H1 (cell line): Measurements from ENCODE around the gene SNCAIP. TPM values are rescaled to one million over a fixed set of nuclear protein-coding genes. Genes with fewer than 3 reads are reported as not detected.

Experiments
- CTCF ChIA-PET: fragments of 300-600 bp; sonication (Branson Sonifier 250); formaldehyde crosslinking; loops from one replicate; lab custom pipeline; 2021; ENCODE audit not compliant: partially characterized antibody; lab: Charles Lee
- POLR2A ChIA-PET: fragments of 300-600 bp; sonication (Branson Sonifier 250); formaldehyde crosslinking; loops from one replicate; lab custom pipeline; 2021; ENCODE audit warnings: inconsistent platforms; ENCODE audit not compliant: partially characterized antibody; lab: Charles Lee
- DNase-seq, 2 experiments: peaks; one replicate each; pipeline versions ENCODE4 v3.0.0 to v3.0.0-alpha.2; 2010 to 2022; ENCODE audit warnings: low spot score in 2 of 2, low read depth in 1 of 2, mixed read lengths in 1 of 2
- FAIRE-seq: peaks from 2 replicates; lab custom pipeline; 2011; peaks lifted over from hg19 to GRCh38; lab: Jason Lieb, UNC
- H2AFZ ChIP-seq: 2 replicates; pipeline ENCODE4 v1.8.1; 2012; ENCODE audit warnings: low read length, inconsistent platforms
- H2AK5ac ChIP-seq: 2 replicates; pipeline ENCODE4 v1.6.1; 2013; ENCODE audit warnings: low read depth, low read length
- H2BK120ac ChIP-seq: replicated peaks from 2 replicates; pipeline ENCODE3; 2013; ENCODE audit warnings: low read depth, low read length, inconsistent platforms
- H2BK12ac ChIP-seq: 2 replicates; pipeline ENCODE4 v1.6.1; 2013; ENCODE audit warnings: low read depth, low read length
- H2BK15ac ChIP-seq: 2 replicates; pipeline ENCODE4 v1.6.1; 2013; ENCODE audit warnings: low read length
- H2BK20ac ChIP-seq: 2 replicates; pipeline ENCODE4 v1.6.1; 2013; ENCODE audit warnings: low read length
- H2BK5ac ChIP-seq: 2 replicates; pipeline ENCODE4 v1.6.1; 2013; ENCODE audit warnings: low read depth, low read length
- H3K14ac ChIP-seq: 2 replicates; pipeline ENCODE4 v1.6.1; 2013; ENCODE audit warnings: inconsistent platforms; ENCODE audit not compliant: insufficient read length
- H3K18ac ChIP-seq: 2 replicates; pipeline ENCODE4 v1.6.1; 2013; ENCODE audit warnings: low read length; ENCODE audit errors: extremely low read depth
- H3K23ac ChIP-seq: 2 replicates; pipeline ENCODE4 v1.6.1; 2013; ENCODE audit warnings: inconsistent platforms; ENCODE audit not compliant: insufficient read length
- H3K23me2 ChIP-seq: 2 replicates; pipeline ENCODE4 v1.6.1; 2013; ENCODE audit warnings: low read depth, low read length
- H3K27ac ChIP-seq: 2 replicates; pipeline ENCODE4 v1.6.1; 2011; ENCODE audit warnings: low read depth, low read length, inconsistent platforms
- H3K27me3 ChIP-seq, 4 experiments: replicated peaks in 1 of 4; 1 replicate in 1 of 4; 2 replicates in 3 of 4; pipeline versions ENCODE4 v1.6.1 to v1.8.1; 2011 to 2013; ENCODE audit warnings: low read length in 3 of 4, mild to moderate bottlenecking in 3 of 4, inconsistent platforms in 2 of 4, mixed read lengths in 2 of 4, moderate library complexity in 1 of 4; ENCODE audit not compliant: control insufficient read depth in 3 of 4, insufficient read depth in 3 of 4; ENCODE audit errors: extremely low read depth in 1 of 4
- H3K36me3 ChIP-seq, 4 experiments: 2 replicates each; pipeline versions ENCODE4 v1.6.1 to v1.8.1; 2011 to 2013; ENCODE audit warnings: mild to moderate bottlenecking in 4 of 4, low read length in 3 of 4, moderate library complexity in 2 of 4, control low read depth in 1 of 4, inconsistent platforms in 1 of 4; ENCODE audit not compliant: insufficient read depth in 4 of 4, control insufficient read depth in 2 of 4
- H3K4ac ChIP-seq: replicated peaks from 2 replicates; pipeline ENCODE3; 2013; ENCODE audit warnings: low read length, low read depth, mixed read lengths, inconsistent platforms; ENCODE audit not compliant: insufficient read length
- H3K4me1 ChIP-seq, 4 experiments: replicated peaks in 1 of 4; 1 replicate in 1 of 4; 2 replicates in 3 of 4; pipeline versions ENCODE4 v1.6.1 to v1.8.1; 2011 to 2013; ENCODE audit warnings: low read length in 3 of 4, inconsistent platforms in 2 of 4, mixed read lengths in 1 of 4; ENCODE audit not compliant: insufficient read depth in 4 of 4, control insufficient read depth in 3 of 4
- H3K4me2 ChIP-seq, 2 experiments: 2 replicates each; pipeline versions ENCODE4 v1.6.1 to v1.8.1; 2011 to 2013; ENCODE audit warnings: low read depth in 2 of 2, low read length in 2 of 2, control low read depth in 1 of 2, inconsistent platforms in 1 of 2, mild to moderate bottlenecking in 1 of 2; ENCODE audit not compliant: insufficient read depth in 1 of 2
- H3K4me3 ChIP-seq, 4 experiments: fragments of 200-600, 300-600 bp in 1 of 4; sonication (generic), shearing (Covaris generic), sonication (Bioruptor Twin) in 1 of 4; 2 replicates each; pipeline versions ENCODE4 v1.5.1 to v1.8.1; 2011 to 2016; ENCODE audit warnings: low read length in 4 of 4, low read depth in 3 of 4, control low read depth in 2 of 4, inconsistent platforms in 2 of 4, mild to moderate bottlenecking in 2 of 4, mixed read lengths in 1 of 4, moderate library complexity in 1 of 4; ENCODE audit not compliant: insufficient read depth in 2 of 4; ENCODE audit errors: extremely low read depth in 1 of 4
- H3K56ac ChIP-seq: replicated peaks from 2 replicates; pipeline ENCODE3; 2013; ENCODE audit warnings: low read depth, mild to moderate bottlenecking, mixed read lengths, low read length, inconsistent platforms; ENCODE audit not compliant: insufficient read length
- H3K79me1 ChIP-seq: 2 replicates; pipeline ENCODE4 v1.6.1; 2013; ENCODE audit warnings: low read depth, low read length, control low read depth
- H3K79me2 ChIP-seq, 2 experiments: 2 replicates each; pipeline versions ENCODE4 v1.6.1 to v1.8.1; 2012 to 2013; ENCODE audit warnings: low read length in 2 of 2, mild to moderate bottlenecking in 2 of 2, inconsistent platforms in 1 of 2; ENCODE audit not compliant: insufficient read depth in 2 of 2, control insufficient read depth in 1 of 2
- H3K9ac ChIP-seq, 4 experiments: replicated peaks in 1 of 4; 1 replicate in 1 of 4; 2 replicates in 3 of 4; pipeline versions ENCODE4 v1.6.1 to v1.8.1; 2011 to 2013; ENCODE audit warnings: low read depth in 3 of 4, low read length in 3 of 4, control low read depth in 2 of 4, mild to moderate bottlenecking in 2 of 4, moderate library complexity in 2 of 4, inconsistent platforms in 1 of 4; ENCODE audit errors: extremely low read depth in 1 of 4
- H3K9me3 ChIP-seq, 2 experiments: 2 replicates each; pipeline versions ENCODE4 v1.6.1 to v1.8.1; 2012 to 2013; ENCODE audit warnings: mild to moderate bottlenecking in 2 of 2, moderate library complexity in 2 of 2, control low read depth in 1 of 2, inconsistent platforms in 1 of 2, low read depth in 1 of 2, low read length in 1 of 2, mixed read lengths in 1 of 2; ENCODE audit not compliant: insufficient read depth in 2 of 2
- H4K20me1 ChIP-seq, 2 experiments: replicated peaks in 1 of 2; 2 replicates each; pipeline versions ENCODE3 to v1.8.1; 2011 to 2013; ENCODE audit warnings: inconsistent platforms in 2 of 2, low read length in 2 of 2, mild to moderate bottlenecking in 1 of 2; ENCODE audit not compliant: insufficient read depth in 2 of 2, control insufficient read depth in 1 of 2
- H4K5ac ChIP-seq: 2 replicates; pipeline ENCODE4 v1.6.1; 2013; ENCODE audit warnings: low read length, low read depth, mixed read lengths, inconsistent platforms; ENCODE audit not compliant: insufficient read length
- H4K8ac ChIP-seq: 2 replicates; pipeline ENCODE4 v1.8.0; 2013; ENCODE audit warnings: mild to moderate bottlenecking, moderate library complexity, low read length, inconsistent platforms; ENCODE audit not compliant: insufficient read depth; ENCODE audit errors: extremely low read depth
- H4K91ac ChIP-seq: replicated peaks from 2 replicates; pipeline ENCODE3; 2013; ENCODE audit warnings: low read length, mixed read lengths, inconsistent platforms; ENCODE audit not compliant: insufficient read length
- CEBPB ChIP-seq: IDR thresholded peaks from 2 replicates; pipeline ENCODE4 v1.6.1; 2012; ENCODE audit warnings: low read depth, low read length
- EGR1 ChIP-seq: IDR thresholded peaks from 2 replicates; pipeline ENCODE4 v1.6.1; 2011; ENCODE audit warnings: low read depth, low read length, borderline replicate concordance
- EZH2 ChIP-seq: fragments of 200-600 bp; sonication (generic); IDR thresholded peaks from 2 replicates; pipeline ENCODE4 v1.7.1; 2012; ENCODE audit warnings: low read depth, mild to moderate bottlenecking, moderate library complexity, low read length, inconsistent platforms; ENCODE audit not compliant: severe bottlenecking
- JUN ChIP-seq: IDR thresholded peaks from 2 replicates; pipeline ENCODE4 v1.6.1; 2011; ENCODE audit warnings: low read depth, mild to moderate bottlenecking, improper control_type of control experiment, low read length
- JUND ChIP-seq: IDR thresholded peaks from 2 replicates; pipeline ENCODE4 v1.6.1; 2011; ENCODE audit warnings: mild to moderate bottlenecking, improper control_type of control experiment, low read length
- KDM4A ChIP-seq: IDR thresholded peaks from one replicate; pipeline ENCODE4 v1.7.1; 2012; ENCODE audit warnings: low read depth, mild to moderate bottlenecking, moderate library complexity, low read length, inconsistent platforms; ENCODE audit not compliant: severe bottlenecking
- MAFK ChIP-seq: IDR thresholded peaks from 2 replicates; pipeline ENCODE4 v1.6.1; 2012; ENCODE audit warnings: low read depth, mild to moderate bottlenecking, improper control_type of control experiment, low read length
- NRF1 ChIP-seq: IDR thresholded peaks from 2 replicates; pipeline ENCODE4 v1.6.1; 2011; ENCODE audit warnings: mild to moderate bottlenecking, low read depth, low read length, improper control_type of control experiment
- POLR2A ChIP-seq, 2 experiments: IDR thresholded peaks; 1 replicate in 1 of 2; 2 replicates in 1 of 2; pipeline ENCODE4 v1.6.1; 2011; ENCODE audit warnings: low read depth in 2 of 2, low read length in 2 of 2, mild to moderate bottlenecking in 2 of 2; ENCODE audit errors: control extremely low read depth in 1 of 2
- SIRT6 ChIP-seq: IDR thresholded peaks from one replicate; pipeline ENCODE4 v1.7.1; 2012; ENCODE audit warnings: low read length, inconsistent platforms
- TAF1 ChIP-seq: IDR thresholded peaks from 2 replicates; pipeline ENCODE4 v1.6.1; 2011; ENCODE audit warnings: mild to moderate bottlenecking, low read depth, low read length
- TAF7 ChIP-seq: optimal IDR thresholded peaks from 2 replicates; pipeline ENCODE3; 2011; ENCODE audit warnings: low read depth, mild to moderate bottlenecking, inconsistent platforms, low read length, moderate library complexity, borderline replicate concordance
- WGBS, 2 experiments: shearing (Covaris generic) in 1 of 2; methylation state at CpG; one replicate each; pipeline versions ENCODE4 v1.1.6 to v1.1.7; 2013 to 2015; ENCODE audit warnings: low lambda C conversion rate in 2 of 2, mixed read lengths in 2 of 2, inconsistent platforms in 1 of 2, low coverage in 1 of 2, missing lambda C conversion rate in 1 of 2; ENCODE audit not compliant: insufficient replicate concordance in 2 of 2, insufficient coverage in 1 of 2, insufficient read length in 1 of 2; ENCODE audit errors: extremely low coverage in 1 of 2, missing lambda C conversion rate in 1 of 2; 5-methylcytosine and 5-hydroxymethylcytosine counted together
- polyA plus RNA-seq, 7 experiments: library from polyadenylated mRNA; depleted of rRNA in 3 of 7; stranded (reverse) in 5 of 7; unstranded in 2 of 7; fragments of >200 nt in 5 of 7; fragments of 200-250 nt in 2 of 7; gene quantifications; 1 replicate in 5 of 7; 2 replicates in 1 of 7; 4 replicates in 1 of 7; pipeline versions ENCODE4 v1.2.1 to v1.2.3, GENCODE V29; 2011 to 2013; ENCODE audit warnings: missing spikeins in 2 of 7, mixed read lengths in 2 of 7
- total RNA-seq: library from RNA; stranded (reverse); fragmentation: NEBNext Ultra II Directional; extraction: Animal tissue kit (Norgen Biotek cat#: 25700); gene quantifications from 2 replicates; pipeline ENCODE4 v1.2.1, GENCODE V29; 2021
- TF ChIP-seq, protein P1 (sequence below): IDR thresholded peaks from 2 replicates; pipeline ENCODE4 v1.6.1; 2012; ENCODE audit warnings: low read length, inconsistent platforms
- TF ChIP-seq, protein P2 (sequence below): IDR thresholded peaks from 2 replicates; pipeline ENCODE4 v1.6.1; 2012; ENCODE audit warnings: inconsistent platforms

Gene SNCAIP
- total and polyA plus RNA-seq, 2 of the 8 experiments (the other 6 are each of a cell fraction or from before 2014, with no cell fraction given): 3.9 to 9.0 TPM

DNA sequence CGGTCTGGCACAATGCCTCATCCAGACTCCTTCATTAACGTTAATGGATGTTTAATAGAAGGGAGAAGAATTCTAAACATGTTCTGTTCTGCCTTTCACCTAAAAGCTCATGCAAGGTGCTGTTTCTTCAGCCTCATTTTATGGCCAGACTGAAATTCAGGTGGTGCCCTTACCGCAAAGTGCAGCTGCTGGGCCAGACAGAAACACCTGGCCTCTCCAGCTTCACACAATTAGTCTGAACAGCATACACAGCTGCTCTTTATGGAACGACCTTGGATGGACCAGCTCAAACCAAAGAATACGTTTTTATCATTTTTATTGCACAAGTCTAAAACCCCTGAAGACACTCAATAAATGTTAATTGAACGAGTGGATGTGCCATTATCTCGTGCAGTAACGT lies 4.6 kb downstream of the SNCAIP start:
- no peak overlapping the region for H4K91ac ChIP-seq
- no peak overlapping the region for H2BK20ac ChIP-seq
- H3K79me2 ChIP-seq: no peaks in the 10 kb centered on the region
- no peak overlapping the region for H3K14ac ChIP-seq
- H2BK12ac ChIP-seq: no peak overlapping the region
- no peak overlapping the region for H3K27ac ChIP-seq
- DNase-seq: no peak
- no peaks in the 10 kb centered on the region for H4K20me1 ChIP-seq
- H2AFZ ChIP-seq: no peak overlapping the region
- H2BK120ac ChIP-seq: no peak overlapping the region
- no peak overlapping the region for H3K23ac ChIP-seq
- 93% methylated on average over 8 of the region's 8 CpGs; no CpG with 5 or more reads in 1 of the 2 experiments for WGBS, 2 experiments
- H4K8ac ChIP-seq: no peak overlapping the region
- H3K79me1 ChIP-seq: 0 out of 2 replicates have a peak, but pooled peaks cover 2% of the 10 kb centered on the region
- CTCF ChIA-PET: no interaction called here
- H3K18ac ChIP-seq: no peak overlapping the region
- H3K9me3 ChIP-seq: 0 out of 4 replicates have a peak, but pooled peaks cover 0 to 2% of the 10 kb centered on the region in 2 experiments
- H3K4me2 ChIP-seq: no peak overlapping the region
- no peak overlapping the region for H2AK5ac ChIP-seq
- no peak overlapping the region for H3K56ac ChIP-seq
- no peak overlapping the region for H3K9ac ChIP-seq
- H3K36me3 ChIP-seq: no peaks in the 10 kb centered on the region
- H3K4me3 ChIP-seq: no peak overlapping the region
- H2BK15ac ChIP-seq: no peak overlapping the region
- H3K4me1 ChIP-seq: peaks cover 0 to 5% (median 2%) of the 10 kb centered on the region in 4 experiments; a peak in 5 of 7 replicates
- POLR2A ChIA-PET: no interaction called here
- no peak overlapping the region for H2BK5ac ChIP-seq
- H3K4ac ChIP-seq: no peak overlapping the region
- peaks cover 0 to 15% (median 9%) of the 10 kb centered on the region in 4 experiments; a peak in 5 of 7 replicates for H3K27me3 ChIP-seq
- FAIRE-seq: no peak
- H3K23me2 ChIP-seq: peaks cover 7% of the 10 kb centered on the region
- H4K5ac ChIP-seq: no peak overlapping the region
- no peak for TF ChIP-seq JUN
- no peak for TF ChIP-seq POLR2A (IDR thresholded peaks at IDR 0.05; ENCODE audit: control extremely low read depth in 1 of 2, low read depth in 2 of 2, low read length in 2 of 2)
- no peak for TF ChIP-seq CEBPB
- TF ChIP-seq JUND: no peak
- no peak for TF ChIP-seq EGR1
- TF ChIP-seq, protein P1, sequence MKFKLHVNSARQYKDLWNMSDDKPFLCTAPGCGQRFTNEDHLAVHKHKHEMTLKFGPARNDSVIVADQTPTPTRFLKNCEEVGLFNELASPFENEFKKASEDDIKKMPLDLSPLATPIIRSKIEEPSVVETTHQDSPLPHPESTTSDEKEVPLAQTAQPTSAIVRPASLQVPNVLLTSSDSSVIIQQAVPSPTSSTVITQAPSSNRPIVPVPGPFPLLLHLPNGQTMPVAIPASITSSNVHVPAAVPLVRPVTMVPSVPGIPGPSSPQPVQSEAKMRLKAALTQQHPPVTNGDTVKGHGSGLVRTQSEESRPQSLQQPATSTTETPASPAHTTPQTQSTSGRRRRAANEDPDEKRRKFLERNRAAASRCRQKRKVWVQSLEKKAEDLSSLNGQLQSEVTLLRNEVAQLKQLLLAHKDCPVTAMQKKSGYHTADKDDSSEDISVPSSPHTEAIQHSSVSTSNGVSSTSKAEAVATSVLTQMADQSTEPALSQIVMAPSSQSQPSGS: no peak
- no peak for TF ChIP-seq TAF7
- TF ChIP-seq, protein P2, sequence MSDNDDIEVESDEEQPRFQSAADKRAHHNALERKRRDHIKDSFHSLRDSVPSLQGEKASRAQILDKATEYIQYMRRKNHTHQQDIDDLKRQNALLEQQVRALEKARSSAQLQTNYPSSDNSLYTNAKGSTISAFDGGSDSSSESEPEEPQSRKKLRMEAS: no peak
- TF ChIP-seq TAF1: no peak
- TF ChIP-seq NRF1: no peak
- TF ChIP-seq MAFK: no peak
- TF ChIP-seq SIRT6: no peak
- no peak for TF ChIP-seq KDM4A
- TF ChIP-seq EZH2: no peak
